HEK293 (cell line): Measurements from ENCODE around the gene ARHGAP4.

Source experiments
- ATF2 ChIP-seq: fragments of 450-650 bp; formaldehyde crosslinking; IDR thresholded peaks from 2 replicates; pipeline ENCODE4 v1.5.1; 2016; ENCODE audit warnings: missing biosample characterization, missing genetic modification characterization, low read depth
- CTCF ChIP-seq: fragments of 450-650 bp; formaldehyde crosslinking; IDR thresholded peaks from 2 replicates; pipeline ENCODE4 v1.5.1; 2016; ENCODE audit warnings: missing biosample characterization, missing genetic modification characterization
- EGR2 ChIP-seq: fragments of 450-650 bp; formaldehyde crosslinking; IDR thresholded peaks from 2 replicates; pipeline ENCODE4 v1.5.1; 2016; ENCODE audit warnings: low read depth, missing biosample characterization, missing genetic modification characterization
- FEZF1 ChIP-seq: fragments of 450-650 bp; formaldehyde crosslinking; IDR thresholded peaks from 2 replicates; pipeline ENCODE4 v1.5.1; 2016; ENCODE audit warnings: missing biosample characterization, missing genetic modification characterization
- HIC1 ChIP-seq: fragments of 450-650 bp; formaldehyde crosslinking; IDR thresholded peaks from 2 replicates; pipeline ENCODE4 v1.5.1; 2016; ENCODE audit warnings: missing biosample characterization, missing genetic modification characterization
- HOXC10 ChIP-seq: sonication (generic); formaldehyde crosslinking; IDR thresholded peaks from 2 replicates; pipeline ENCODE4 v1.8.1; 2023; ENCODE audit warnings: mild to moderate bottlenecking, missing genetic modification reagents
- IKZF3 ChIP-seq: fragments of 450-650 bp; IDR thresholded peaks from 2 replicates; pipeline ENCODE4 v1.5.0; 2018; ENCODE audit warnings: missing biosample characterization, mild to moderate bottlenecking, missing genetic modification characterization, moderate library complexity
- OVOL3 ChIP-seq: fragments of 450-650 bp; formaldehyde crosslinking; IDR thresholded peaks from 2 replicates; pipeline ENCODE4 v1.5.1; 2016; ENCODE audit warnings: missing biosample characterization, missing genetic modification characterization
- PRDM1 ChIP-seq: fragments of 450-650 bp; formaldehyde crosslinking; IDR thresholded peaks from 2 replicates; pipeline ENCODE4; 2016; ENCODE audit warnings: missing biosample characterization, missing genetic modification characterization
- TRIM28 ChIP-seq: IDR thresholded peaks from 2 replicates; pipeline ENCODE4 v1.6.1; 2011; ENCODE audit warnings: low read length, control low read depth, borderline replicate concordance
- ZBTB17 ChIP-seq: fragments of 450-650 bp; formaldehyde crosslinking; IDR thresholded peaks from 2 replicates; pipeline ENCODE4 v1.5.1; 2016; ENCODE audit warnings: missing biosample characterization, missing genetic modification characterization
- ZFP3 ChIP-seq: fragments of 450-650 bp; formaldehyde crosslinking; IDR thresholded peaks from 2 replicates; pipeline ENCODE4 v1.5.1; 2016; ENCODE audit warnings: low read depth, missing biosample characterization, missing genetic modification characterization
- ZIC2 ChIP-seq: fragments of 450-650 bp; formaldehyde crosslinking; IDR thresholded peaks from 2 replicates; pipeline ENCODE4 v1.5.1; 2016; ENCODE audit warnings: missing biosample characterization, missing genetic modification characterization
- ZNF114 ChIP-seq: fragments of 450-650 bp; formaldehyde crosslinking; IDR thresholded peaks from 2 replicates; pipeline ENCODE4 v1.5.0; 2017; ENCODE audit warnings: missing biosample characterization, missing genetic modification characterization
- ZNF132 ChIP-seq: fragments of 450-650 bp; formaldehyde crosslinking; IDR thresholded peaks from 2 replicates; pipeline ENCODE4 v1.5.1; 2017; ENCODE audit warnings: missing biosample characterization, missing genetic modification characterization, borderline replicate concordance
- ZNF169 ChIP-seq: fragments of 450-650 bp; formaldehyde crosslinking; IDR thresholded peaks from 2 replicates; pipeline ENCODE4 v1.5.1; 2016; ENCODE audit warnings: missing biosample characterization, missing genetic modification characterization
- ZNF184 ChIP-seq: fragments of 450-650 bp; IDR thresholded peaks from 2 replicates; pipeline ENCODE4 v1.5.1; 2018; ENCODE audit warnings: missing biosample characterization, mild to moderate bottlenecking, missing genetic modification characterization
- ZNF19 ChIP-seq: fragments of 450-650 bp; formaldehyde crosslinking; IDR thresholded peaks from 2 replicates; pipeline ENCODE4; 2016; ENCODE audit warnings: missing biosample characterization, missing genetic modification characterization, low read depth
- ZNF2 ChIP-seq: fragments of 450-650 bp; formaldehyde crosslinking; IDR thresholded peaks from 2 replicates; pipeline ENCODE4 v1.5.1; 2016; ENCODE audit warnings: missing biosample characterization, missing genetic modification characterization
- ZNF394 ChIP-seq: fragments of 450-650 bp; formaldehyde crosslinking; IDR thresholded peaks from 2 replicates; pipeline ENCODE4 v1.5.1; 2016; ENCODE audit warnings: missing biosample characterization, missing genetic modification characterization, mild to moderate bottlenecking, moderate library complexity, borderline replicate concordance
- ZNF433 ChIP-seq: fragments of 450-650 bp; formaldehyde crosslinking; IDR thresholded peaks from 2 replicates; pipeline ENCODE4 v1.5.1; 2016; ENCODE audit warnings: missing biosample characterization, missing genetic modification characterization, low read depth
- ZNF510 ChIP-seq: fragments of 450-650 bp; formaldehyde crosslinking; IDR thresholded peaks from 2 replicates; pipeline ENCODE4 v1.5.1; 2018; ENCODE audit warnings: mild to moderate bottlenecking, missing genetic modification characterization, missing biosample characterization; ENCODE audit not compliant: insufficient replicate concordance
- ZNF529 ChIP-seq: fragments of 450-650 bp; formaldehyde crosslinking; IDR thresholded peaks from 2 replicates; pipeline ENCODE4 v1.5.1; 2017; ENCODE audit warnings: missing genetic modification characterization, missing biosample characterization; ENCODE audit not compliant: insufficient replicate concordance
- ZNF530 ChIP-seq: fragments of 450-650 bp; formaldehyde crosslinking; IDR thresholded peaks from 2 replicates; pipeline ENCODE4 v1.5.1; 2016; ENCODE audit warnings: low read depth, missing biosample characterization, missing genetic modification characterization
- ZNF571 ChIP-seq: fragments of 450-650 bp; formaldehyde crosslinking; IDR thresholded peaks from 2 replicates; pipeline ENCODE4 v1.5.0; 2017; ENCODE audit warnings: missing biosample characterization, missing genetic modification characterization
- ZNF776 ChIP-seq: fragments of 450-650 bp; formaldehyde crosslinking; IDR thresholded peaks from 2 replicates; pipeline ENCODE4 v1.5.0; 2017; ENCODE audit warnings: missing biosample characterization, missing genetic modification characterization, borderline replicate concordance
- ZNF791 ChIP-seq: fragments of 450-650 bp; formaldehyde crosslinking; IDR thresholded peaks from 2 replicates; pipeline ENCODE4 v1.5.1; 2016; ENCODE audit warnings: missing biosample characterization, missing genetic modification characterization
- TF ChIP-seq, protein P1 (sequence below): fragments of 450-650 bp; formaldehyde crosslinking; IDR thresholded peaks from 2 replicates; pipeline ENCODE4 v1.5.1; 2017; ENCODE audit warnings: missing biosample characterization, missing genetic modification characterization
- TF ChIP-seq, protein P2 (sequence below): fragments of 450-650 bp; formaldehyde crosslinking; IDR thresholded peaks from 2 replicates; pipeline ENCODE4 v1.5.1; 2016; ENCODE audit warnings: missing biosample characterization, missing genetic modification characterization
- TF ChIP-seq, protein P3 (sequence below): fragments of 450-650 bp; formaldehyde crosslinking; IDR thresholded peaks from 2 replicates; pipeline ENCODE4 v1.5.1; 2016; ENCODE audit warnings: missing biosample characterization, missing genetic modification characterization

Gene ARHGAP4

GRCh38 chrX:153927922-153928760 is 2.1 kb upstream of the ARHGAP4 start (continued):
- TF ChIP-seq ZFP3, result no peak
- no peak for TF ChIP-seq ZNF394 (tag by site-specific recombination)
- peak; percentile 6; the same call in 1 of the 2 replicates for TF ChIP-seq PRDM1 (tag by site-specific recombination)
- TF ChIP-seq, protein P1, sequence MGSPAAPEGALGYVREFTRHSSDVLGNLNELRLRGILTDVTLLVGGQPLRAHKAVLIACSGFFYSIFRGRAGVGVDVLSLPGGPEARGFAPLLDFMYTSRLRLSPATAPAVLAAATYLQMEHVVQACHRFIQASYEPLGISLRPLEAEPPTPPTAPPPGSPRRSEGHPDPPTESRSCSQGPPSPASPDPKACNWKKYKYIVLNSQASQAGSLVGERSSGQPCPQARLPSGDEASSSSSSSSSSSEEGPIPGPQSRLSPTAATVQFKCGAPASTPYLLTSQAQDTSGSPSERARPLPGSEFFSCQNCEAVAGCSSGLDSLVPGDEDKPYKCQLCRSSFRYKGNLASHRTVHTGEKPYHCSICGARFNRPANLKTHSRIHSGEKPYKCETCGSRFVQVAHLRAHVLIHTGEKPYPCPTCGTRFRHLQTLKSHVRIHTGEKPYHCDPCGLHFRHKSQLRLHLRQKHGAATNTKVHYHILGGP (tag by site-specific recombination), result no peak
- TF ChIP-seq ZNF776, result no peak
- no peak for TF ChIP-seq ZNF19 (tag by site-specific recombination)
- no peak for TF ChIP-seq ZNF114 (tag by site-specific recombination)
- no peak for TF ChIP-seq ZNF529 (tag by site-specific recombination)
- no peak for TF ChIP-seq ZNF132 (tag by site-specific recombination)
- TF ChIP-seq ZNF791 (tag by site-specific recombination), result no peak
- no peak for TF ChIP-seq ZNF169 (tag by site-specific recombination)
- TF ChIP-seq, protein P2, sequence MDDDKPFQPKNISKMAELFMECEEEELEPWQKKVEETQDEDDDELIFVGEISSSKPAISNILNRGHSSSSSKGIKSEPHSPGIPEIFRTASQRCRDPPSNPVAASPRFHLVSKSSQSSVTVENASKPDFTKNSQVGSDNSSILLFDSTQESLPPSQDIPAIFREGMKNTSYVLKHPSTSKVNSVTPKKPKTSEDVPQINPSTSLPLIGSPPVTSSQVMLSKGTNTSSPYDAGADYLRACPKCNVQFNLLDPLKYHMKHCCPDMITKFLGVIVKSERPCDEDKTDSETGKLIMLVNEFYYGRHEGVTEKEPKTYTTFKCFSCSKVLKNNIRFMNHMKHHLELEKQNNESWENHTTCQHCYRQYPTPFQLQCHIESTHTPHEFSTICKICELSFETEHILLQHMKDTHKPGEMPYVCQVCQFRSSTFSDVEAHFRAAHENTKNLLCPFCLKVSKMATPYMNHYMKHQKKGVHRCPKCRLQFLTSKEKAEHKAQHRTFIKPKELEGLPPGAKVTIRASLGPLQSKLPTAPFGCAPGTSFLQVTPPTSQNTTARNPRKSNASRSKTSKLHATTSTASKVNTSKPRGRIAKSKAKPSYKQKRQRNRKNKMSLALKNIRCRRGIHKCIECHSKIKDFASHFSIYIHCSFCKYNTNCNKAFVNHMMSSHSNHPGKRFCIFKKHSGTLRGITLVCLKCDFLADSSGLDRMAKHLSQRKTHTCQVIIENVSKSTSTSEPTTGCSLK, result no peak
- TF ChIP-seq CTCF (tag by site-specific recombination), result peak; percentile 83
- TF ChIP-seq ZIC2, result peak; percentile 53
- 0 out of 2 replicates have a peak, but pooled peaks have one; percentile 38 for TF ChIP-seq TRIM28
- TF ChIP-seq ATF2, result no peak
- TF ChIP-seq ZBTB17 (tag by site-specific recombination), result peak; percentile 100
- TF ChIP-seq, protein P3, sequence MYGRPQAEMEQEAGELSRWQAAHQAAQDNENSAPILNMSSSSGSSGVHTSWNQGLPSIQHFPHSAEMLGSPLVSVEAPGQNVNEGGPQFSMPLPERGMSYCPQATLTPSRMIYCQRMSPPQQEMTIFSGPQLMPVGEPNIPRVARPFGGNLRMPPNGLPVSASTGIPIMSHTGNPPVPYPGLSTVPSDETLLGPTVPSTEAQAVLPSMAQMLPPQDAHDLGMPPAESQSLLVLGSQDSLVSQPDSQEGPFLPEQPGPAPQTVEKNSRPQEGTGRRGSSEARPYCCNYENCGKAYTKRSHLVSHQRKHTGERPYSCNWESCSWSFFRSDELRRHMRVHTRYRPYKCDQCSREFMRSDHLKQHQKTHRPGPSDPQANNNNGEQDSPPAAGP, result no peak
- TF ChIP-seq ZNF571 (tag by site-specific recombination), result no peak
- TF ChIP-seq ZNF433, result no peak
- TF ChIP-seq ZNF184 (tag by site-specific recombination), result peak; percentile 63; the same call in 1 of the 2 replicates
- TF ChIP-seq IKZF3 (tag by site-specific recombination), result peak; percentile 72
- 0 out of 2 replicates have a peak, but pooled peaks have one; percentile 24 for TF ChIP-seq ZNF2 (tag by site-specific recombination)
- TF ChIP-seq FEZF1 (tag by site-specific recombination), result no peak
- peak; percentile 62; the same call in 1 of the 2 replicates for TF ChIP-seq HOXC10 (CRISPR knock-in tag)
- TF ChIP-seq OVOL3 (tag by site-specific recombination), result no peak
- no peak for TF ChIP-seq ZNF530
- TF ChIP-seq ZNF510 (tag by site-specific recombination), result no peak
- peak; percentile 81 for TF ChIP-seq HIC1 (tag by site-specific recombination)
- TF ChIP-seq EGR2 (tag by site-specific recombination), result peak; percentile 90
